GM21786 (cell line): ENCODE measurements around the gene FBXL20.
"Not testable (repeated sequence)": the region's sequence is repeated elsewhere in the genome, so short reads cannot be mapped to it uniquely, and the experiment has no call there.

ENCODE experiments used
- ATAC-seq: cut with Tn5 transposase; IDR thresholded peaks from one replicate; pipeline ENCODE4 v1.9.1; 2021; ENCODE audit not compliant: unreplicated experiment

Gene FBXL20

GRCh38 chr17:39334008-39334744 is 67.2 kb downstream of the FBXL20 start:
- ATAC-seq = not testable (repeated sequence)

DNA sequence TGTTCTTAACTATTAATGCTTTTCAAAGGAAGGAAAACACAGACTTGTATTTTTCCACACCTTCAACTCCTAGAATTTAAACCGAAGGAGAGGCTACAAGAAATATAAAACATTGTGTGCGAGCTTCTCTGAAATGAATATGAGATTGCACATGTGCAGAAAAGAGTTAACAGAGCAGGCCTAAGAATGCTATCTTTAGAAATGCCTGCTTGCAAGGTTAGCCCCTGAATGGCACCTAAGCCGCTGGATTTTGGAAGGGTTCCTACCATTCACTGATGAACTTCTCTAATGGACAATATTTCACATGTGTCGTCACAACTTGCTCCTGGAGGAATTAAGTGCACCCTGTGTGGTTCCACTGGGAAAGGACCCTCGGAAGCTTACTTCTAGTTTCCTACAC is 69.3 kb downstream of the FBXL20 start:
- ATAC-seq = no peak

DNA sequence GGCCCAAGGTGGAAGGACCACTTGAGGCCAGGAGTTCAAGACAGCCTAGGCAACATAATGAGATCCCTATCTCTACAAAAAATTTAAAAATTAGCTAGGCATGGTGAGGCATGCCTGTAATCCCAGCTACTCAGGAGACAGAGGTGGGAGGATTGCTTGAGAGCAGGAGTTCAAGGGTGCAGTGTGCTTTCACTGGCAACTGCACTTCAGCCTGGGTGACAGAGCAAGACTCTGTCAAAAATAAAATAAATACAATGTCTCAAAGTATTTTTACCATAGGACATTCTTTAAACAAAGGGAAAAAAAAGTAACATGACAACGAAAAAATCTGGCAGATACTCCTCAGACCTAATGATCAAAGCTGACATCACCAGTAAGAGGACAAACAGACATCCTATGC is 72.6 kb downstream of the FBXL20 start:
- ATAC-seq = no peak

- ATAC-seq = no peak
Measured at GRCh38 chr17:39327109-39327508, 74.3 kb downstream of the FBXL20 start.

- no peak for ATAC-seq
Measured at GRCh38 chr17:39325528-39326240, 75.7 kb downstream of the FBXL20 start.

DNA sequence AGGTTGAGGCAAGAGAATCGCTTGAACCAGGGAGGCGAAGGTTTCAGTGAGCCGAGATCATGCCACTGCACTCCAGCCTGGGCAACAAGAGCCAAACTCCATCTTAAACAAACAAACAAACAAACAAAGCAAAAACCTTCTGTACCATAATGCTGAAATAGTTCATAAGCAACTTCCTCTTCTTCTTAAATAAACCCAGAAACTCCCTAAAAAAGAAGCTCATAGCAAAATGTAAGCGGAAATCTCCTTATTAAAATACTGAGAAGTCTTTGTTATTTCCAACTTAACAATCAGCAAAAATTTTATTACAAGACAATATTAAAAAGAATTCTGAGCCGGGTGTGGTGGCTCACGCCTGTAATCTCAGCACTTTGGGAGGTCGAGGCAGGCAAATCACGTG is 82.8 kb downstream of the FBXL20 start:
- no peak for ATAC-seq

- no peak for ATAC-seq
Measured at GRCh38 chr17:39306509-39307212, 94.8 kb downstream of the FBXL20 start.

- no peak for ATAC-seq
Measured at GRCh38 chr17:39305978-39306377, 95.4 kb downstream of the FBXL20 start.

DNA sequence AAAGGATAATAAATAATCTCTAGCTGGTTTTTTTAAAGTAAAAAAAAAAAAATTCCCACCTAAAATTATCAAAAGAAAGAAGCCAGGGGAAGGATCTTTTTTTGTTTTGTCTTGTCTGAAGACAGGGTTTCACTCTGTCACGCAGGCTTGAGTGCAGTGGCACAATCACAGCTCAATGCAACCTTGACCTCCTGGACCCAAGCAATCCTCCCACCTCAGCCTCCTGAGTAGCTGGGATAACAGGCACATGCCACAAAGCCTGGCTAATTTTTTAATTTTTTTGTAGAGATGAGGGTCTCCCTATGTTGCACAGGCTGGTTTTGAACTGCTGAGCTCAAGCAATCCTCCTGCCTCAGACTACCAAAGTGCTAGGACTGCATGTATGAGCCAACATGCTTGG is 97.2 kb downstream of the FBXL20 start:
- ATAC-seq = no peak

GRCh38 chr17:39294060-39294459 is 107.4 kb downstream of the FBXL20 start:
- no peak for ATAC-seq

DNA sequence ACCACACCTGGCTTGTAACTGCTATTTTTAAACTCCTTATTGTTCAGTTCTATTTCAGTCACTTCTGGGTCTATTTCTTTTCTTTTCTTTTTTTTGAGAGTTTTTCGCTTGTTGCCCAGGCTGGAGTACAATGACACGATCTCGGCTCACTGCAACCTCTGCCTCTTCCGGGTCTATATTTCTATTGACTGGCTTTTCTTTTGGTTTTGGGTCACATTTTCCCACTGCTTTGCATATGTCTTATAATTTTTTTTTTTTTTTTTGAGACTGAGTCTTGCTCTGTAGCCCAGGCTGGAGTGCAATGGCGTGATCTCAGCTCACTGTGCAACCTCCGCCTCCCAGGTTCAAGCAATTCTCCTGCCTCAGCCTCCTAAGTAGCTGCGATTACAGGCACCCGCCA is 108.9 kb downstream of the FBXL20 start:
- not testable (repeated sequence) for ATAC-seq

- ATAC-seq = not testable (repeated sequence)
Measured at GRCh38 chr17:39286513-39286912, 114.9 kb downstream of the FBXL20 start.

- no peak for ATAC-seq
Measured at GRCh38 chr17:39284685-39285084, 116.7 kb downstream of the FBXL20 start.

DNA sequence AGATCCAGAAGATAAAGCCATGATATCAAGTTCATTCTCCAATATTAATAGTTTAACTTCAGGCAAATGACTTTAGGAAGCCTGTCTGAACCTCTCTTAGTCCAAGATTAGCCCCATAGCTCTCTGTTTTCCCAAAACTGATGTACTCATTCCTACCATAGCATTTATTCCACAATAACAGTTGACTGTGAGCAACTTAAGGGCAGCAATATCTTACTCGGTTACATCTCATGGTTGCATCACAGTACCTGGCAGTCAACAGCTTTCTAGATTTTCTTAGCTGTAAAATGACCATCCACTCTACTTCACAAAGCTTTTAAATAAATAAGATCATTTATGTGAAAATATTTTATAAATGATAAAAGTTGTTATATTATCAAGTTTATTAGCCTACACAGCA is 117.5 kb downstream of the FBXL20 start:
- ATAC-seq = no peak

GRCh38 chr17:39283098-39283497 is 118.3 kb downstream of the FBXL20 start:
- no peak for ATAC-seq

GRCh38 chr17:39281806-39282205 is 119.6 kb downstream of the FBXL20 start:
- ATAC-seq = no peak

GRCh38 chr17:39278246-39278645 is 123.2 kb downstream of the FBXL20 start:
- ATAC-seq = not testable (repeated sequence)

DNA sequence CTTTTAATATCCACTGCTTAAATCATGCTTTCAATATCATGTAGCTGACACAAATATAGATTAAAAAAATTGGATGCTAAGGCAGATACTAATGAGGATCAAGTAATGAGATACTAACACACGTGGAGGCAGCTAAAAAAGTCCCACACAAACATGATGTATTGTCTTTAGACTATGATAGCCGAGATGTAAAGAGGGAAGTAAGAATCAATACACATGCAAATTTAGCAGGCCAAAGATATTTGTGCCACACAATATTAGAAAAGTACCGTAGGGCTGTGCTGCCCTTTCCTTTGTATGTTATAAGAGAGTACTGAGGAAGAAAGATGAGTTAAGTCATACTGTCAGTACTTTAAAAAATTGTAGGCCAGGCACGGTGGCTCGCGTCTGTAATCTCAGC is 124.3 kb downstream of the FBXL20 start:
- no peak for ATAC-seq

DNA sequence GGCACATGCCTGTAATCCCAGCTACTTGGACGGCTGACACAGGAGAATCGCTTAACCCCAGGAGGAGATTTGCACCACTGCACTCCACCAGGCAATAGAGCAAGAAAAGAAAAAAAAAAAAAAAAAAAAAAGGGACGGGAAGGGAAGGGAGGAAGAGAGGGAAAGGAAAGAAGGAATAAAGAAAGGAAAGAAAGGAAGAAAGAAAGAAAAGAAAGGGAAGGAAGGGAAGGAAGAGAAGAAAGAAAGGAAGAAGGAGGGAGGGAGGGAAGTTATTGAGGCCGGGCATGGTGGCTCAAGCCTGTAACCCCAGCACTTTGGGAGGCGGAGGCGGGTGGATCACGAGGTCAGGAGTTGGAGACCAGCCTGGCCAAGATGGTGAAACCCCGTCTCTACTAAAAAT is 125.3 kb downstream of the FBXL20 start:
- no peak for ATAC-seq

- no peak for ATAC-seq
Measured at GRCh38 chr17:39271546-39271945, 129.9 kb downstream of the FBXL20 start.

GRCh38 chr17:39270923-39271322 is 130.5 kb downstream of the FBXL20 start:
- no peak for ATAC-seq

DNA sequence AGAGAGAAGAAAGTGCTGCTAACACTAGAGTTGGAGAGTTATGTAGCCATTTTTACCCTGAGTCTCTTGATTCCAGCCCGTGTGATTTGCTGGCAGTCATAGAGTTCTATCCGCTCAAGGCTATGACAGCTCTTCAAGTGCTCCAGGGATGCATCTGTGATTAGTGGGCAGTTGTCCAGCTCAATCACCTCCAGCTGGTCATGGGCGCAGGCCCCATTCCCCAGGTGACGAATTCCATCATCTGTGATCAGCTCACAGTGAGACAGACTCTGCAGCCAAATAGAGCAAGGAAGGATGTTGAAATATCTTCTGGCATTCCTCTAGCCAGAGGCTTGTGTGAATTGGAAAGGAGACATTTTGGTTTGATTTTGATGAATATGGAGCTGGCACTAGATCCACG is 137.3 kb downstream of the FBXL20 start:
- no peak for ATAC-seq
